HG03354 (cell line): ENCODE measurements around the gene THEM4.
"Not testable (repeated sequence)": the region's sequence is repeated elsewhere in the genome, so short reads cannot be mapped to it uniquely, and the experiment has no call there.

Experiments
- ATAC-seq: cut with Tn5 transposase; IDR thresholded peaks from one replicate; pipeline ENCODE4 v1.9.1; 2021; ENCODE audit warnings: mild to moderate bottlenecking; ENCODE audit not compliant: unreplicated experiment, poor library complexity, severe bottlenecking

THEM4 gene

DNA sequence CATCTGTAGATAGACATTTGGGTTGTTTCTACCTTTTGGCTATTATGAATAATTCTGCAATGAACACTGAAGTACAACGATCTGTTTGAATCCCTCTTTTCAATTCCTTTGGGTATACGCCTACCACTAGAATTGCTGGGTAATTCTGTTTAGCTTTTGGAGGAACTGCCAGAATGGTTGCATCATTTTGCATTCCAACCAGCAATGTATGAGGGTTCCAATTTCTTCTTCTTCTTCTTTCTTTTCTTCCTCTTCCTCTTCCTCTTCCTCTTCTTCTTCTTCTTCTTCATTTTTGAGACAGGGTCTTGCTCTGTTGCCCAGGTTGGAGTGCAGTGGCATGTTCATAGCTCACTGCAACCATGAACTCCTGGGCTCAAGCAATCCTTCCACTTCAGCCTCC, 42.0 kb downstream of the THEM4 start:
- ATAC-seq = no peak

DNA sequence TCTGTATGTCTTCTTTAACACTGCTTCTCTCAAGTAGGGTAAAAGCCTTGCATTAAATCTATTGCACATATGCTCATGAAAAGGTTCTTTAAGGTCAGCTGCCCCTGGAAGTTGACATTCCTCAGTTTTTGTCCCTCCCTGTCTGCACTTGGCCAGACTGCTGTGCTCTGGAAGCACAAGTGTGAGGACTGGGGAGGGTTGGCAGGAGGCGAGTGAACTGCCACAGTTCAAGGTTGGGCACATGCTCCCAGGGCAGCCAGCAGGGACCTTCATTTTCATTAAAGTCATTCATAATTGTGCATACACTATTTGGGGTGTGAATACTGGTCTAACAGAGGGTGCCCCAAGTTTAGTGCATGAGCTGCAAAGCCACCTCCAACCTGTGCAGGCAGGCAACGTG, 44.9 kb downstream of the THEM4 start:
- ATAC-seq = no peak

DNA sequence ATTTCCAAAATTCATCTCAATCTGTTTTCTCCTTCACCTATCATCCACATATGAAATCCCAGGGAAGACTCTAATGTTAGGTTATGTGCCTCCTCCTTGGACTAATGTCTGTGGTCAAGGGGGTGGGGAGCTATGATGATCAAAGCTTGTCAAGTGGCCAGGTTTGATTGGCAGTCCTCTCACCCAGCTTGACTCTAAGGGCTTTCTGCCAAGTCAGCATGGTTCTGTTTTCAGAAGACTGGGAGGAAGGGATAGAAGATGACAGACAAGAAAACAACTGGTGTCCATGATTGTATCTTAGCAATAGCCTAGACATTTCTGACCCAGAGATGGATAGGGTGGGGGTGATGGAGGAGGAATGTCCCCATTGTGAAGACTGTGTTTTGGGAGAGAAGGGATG, 46.7 kb downstream of the THEM4 start:
- ATAC-seq = no peak

DNA sequence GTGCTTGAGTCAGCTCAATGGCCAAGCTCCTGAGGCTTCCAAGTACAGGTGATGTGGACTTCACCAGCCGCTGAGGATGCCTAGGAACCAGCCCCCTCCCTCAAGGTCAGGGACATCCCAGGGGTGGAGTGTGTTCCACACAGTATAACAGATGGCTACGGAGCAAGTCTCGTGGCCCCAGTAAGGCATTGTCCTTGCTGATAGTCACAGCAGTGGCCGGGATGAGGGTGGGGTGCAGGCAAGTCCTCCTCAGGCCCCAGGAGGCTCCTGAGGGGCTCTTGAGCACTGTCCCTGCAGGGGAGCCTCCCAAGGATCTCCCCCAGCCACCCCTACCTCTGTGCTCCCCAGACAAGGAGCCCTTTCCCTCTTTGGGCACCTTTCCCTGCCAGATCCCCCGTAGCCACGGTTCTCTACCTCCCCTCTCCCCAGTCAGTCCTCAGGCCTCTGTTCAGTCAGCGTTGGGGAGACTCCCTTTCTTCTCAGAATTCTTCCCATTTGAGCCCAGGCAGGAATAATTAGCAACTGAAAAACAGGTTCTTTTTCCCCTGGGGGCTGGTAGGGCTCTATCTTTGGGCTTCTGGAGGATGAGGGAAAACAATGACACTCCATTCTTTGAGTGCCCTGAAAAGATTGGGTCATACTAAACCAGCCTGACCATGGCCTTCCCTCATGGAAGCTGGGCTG, 48.7 kb downstream of the THEM4 start:
- ATAC-seq = no peak

DNA sequence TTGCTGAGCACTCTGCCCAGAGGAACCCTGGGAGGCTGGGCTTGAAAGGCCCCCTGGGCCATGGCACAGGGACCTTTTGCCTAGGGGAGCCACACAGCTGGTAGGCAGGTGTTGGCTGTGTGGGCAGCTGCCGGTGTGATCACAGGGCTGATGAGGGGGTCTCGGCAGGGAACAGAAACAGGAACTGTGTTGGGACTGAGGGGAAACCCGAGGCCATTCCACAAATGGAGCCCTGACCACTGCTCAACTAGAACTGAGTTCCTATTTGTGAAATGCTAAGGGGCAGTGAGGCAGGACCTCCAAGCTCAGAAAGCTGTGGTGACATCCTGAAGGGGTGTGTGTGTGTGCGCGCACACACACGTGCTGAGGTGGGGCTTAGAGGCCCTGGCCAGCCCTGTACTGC, 49.4 kb downstream of the THEM4 start:
- ATAC-seq = no peak

DNA sequence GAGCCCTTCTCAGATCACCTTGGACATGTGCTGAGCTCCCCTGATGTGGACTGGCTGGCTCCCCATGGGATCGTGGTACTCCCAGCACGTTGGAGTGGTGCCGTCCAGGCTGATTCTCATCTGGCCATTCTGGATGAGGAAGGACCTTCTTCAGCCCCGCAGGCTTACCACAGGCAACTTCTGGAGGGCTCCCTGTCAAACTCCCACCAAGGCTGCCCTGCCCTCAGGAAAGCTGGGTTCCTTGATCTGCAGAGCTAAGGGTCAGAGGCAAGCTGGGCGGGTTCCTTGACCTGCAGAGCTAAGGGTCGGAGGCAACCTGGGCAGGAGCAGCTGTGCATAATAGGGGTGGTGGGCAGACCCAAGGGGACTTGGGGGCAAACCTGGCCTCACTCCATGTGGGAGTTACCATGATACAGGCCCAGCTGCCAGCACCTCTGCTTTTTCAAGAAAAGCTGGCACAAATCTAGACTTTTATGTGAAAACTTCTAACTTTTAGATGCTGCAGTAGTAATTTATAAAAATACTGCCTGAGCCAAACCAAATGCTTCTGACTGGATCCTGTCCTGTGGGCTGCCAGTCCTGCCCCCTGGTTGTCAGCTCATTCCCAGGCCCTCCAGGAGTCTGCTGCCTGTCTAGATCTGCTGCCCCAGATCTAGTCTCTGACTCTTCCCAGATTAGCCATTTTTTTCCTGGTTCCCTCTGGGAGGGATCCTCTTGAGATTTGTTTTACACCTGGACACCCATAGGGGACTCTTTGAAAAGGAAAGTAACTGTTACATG, 50.2 kb downstream of the THEM4 start:
- no peak for ATAC-seq

DNA sequence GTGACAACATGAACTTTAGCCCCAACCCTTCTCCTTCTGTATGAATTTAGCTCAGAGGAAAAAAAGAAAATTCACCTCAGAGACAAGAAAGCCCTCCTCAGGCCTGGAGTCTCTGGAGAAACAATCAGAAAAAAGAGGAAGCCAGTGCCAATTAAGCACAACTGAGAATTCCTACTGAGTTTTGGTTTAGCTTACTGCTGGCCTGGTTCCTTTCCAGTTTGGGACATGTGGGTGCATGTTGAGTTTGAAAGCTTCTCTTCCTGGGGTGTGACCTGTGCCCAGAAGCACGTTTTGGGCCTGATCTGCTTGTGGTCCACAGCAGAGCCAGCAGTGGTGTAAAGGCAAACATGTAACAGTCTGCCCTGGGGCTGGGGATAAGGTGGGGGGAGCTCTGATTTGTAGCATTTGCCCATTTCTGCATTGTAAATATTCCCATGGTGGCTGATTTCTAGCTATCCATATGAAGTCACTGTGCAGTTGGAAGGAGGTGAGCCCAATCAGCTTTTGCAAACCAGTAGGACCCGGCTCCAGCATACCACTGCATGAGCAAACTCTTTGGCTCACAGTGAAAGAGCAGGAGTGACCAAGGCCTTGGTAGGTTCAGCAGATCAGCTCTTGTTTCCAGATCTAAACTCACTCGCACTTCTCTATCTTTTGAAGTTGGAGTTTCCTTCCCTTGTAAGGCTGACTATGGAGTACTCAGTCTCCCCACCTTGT, 51.1 kb downstream of the THEM4 start:
- ATAC-seq = no peak

DNA sequence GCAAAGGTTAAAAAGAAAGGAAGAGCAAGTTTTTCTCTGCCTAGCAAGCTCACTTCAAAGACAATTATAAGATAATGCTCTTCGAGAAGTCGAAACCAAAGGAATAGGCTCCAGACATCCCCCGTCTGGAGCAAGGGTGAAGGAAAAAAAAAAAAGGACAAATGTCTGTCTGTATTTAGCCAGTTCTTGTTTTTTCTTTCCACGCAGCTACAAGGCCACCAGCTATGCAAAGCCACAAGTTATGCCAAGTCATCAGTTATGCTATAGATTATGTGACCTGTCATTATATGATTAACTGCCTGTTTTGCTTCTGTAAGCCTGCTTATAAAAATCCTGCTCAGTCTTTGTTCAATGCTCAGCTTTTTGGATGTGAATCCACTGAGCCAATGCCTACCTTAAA, 53.4 kb downstream of the THEM4 start:
- ATAC-seq = no peak

DNA sequence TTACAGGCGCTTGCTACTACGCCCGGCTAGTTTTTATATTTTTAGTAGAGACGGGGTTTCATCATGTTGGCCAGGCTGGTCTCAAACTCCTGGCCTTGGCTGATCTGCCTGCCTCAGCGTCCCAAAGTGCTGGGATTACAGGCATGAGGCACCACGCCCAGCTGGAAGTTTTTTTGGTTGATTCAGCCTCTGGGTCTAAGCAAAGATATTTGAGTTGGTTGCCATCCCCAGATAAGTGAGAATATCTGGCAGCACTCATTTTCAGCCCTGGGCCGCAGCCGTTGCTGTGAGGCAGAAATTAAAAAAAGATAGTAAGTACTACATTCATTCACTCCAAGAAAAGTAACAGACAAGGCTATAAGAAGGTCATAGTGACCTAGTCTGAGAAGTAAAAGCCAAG, 53.8 kb downstream of the THEM4 start:
- ATAC-seq = not testable (repeated sequence)

DNA sequence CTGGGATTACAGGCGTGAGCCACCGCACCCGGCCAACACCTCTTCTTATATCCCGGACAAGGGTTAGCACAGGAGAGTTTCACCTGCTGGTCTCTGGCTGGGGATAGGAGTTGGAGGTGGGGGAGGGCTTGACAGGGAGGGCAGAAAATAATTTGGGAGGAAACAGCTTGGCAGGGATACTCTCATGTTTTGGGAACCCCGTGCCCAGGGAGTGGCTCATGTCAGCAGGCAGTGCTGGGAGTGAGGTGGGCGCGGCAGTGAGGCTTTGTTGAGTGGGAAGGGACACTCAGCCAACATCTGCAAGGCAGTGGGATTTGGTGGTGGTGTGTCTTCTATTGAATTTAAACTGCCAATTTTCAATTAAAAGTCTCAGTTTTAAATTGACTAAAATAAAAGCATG, 54.7 kb downstream of the THEM4 start:
- no peak for ATAC-seq

DNA sequence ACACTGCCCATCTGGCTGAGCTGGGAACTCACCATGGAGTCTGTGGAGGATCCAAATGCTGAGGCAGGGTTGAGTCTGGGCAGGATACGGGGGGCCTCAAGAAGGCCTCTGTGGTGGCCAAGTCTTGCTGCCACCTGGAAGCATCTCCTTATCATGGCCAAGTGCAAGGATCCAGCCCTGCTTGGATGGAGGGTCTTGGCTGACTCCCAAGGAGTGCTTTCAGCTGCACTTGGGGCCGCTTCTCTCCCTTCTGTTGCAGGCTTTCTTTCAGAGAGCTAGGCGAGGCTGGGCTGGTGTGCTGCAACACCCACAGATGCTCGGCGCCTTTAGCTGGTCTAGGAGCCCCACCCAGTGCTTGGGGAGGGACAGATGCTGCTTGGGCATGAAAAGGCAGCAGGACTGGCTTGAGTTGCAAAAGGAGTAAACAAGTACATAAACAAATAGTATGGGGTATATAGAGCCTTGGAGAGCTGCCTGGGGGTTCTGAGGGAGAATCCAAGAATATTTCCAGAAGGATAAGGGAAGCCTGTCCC, 55.8 kb downstream of the THEM4 start, which contains the start of gene THEM5:
TSS of gene THEM5 (minus strand) at position 302 of the 533 bp plus-strand sequence. CDS start at position 155, 147 bp downstream.
- no peak for ATAC-seq

DNA sequence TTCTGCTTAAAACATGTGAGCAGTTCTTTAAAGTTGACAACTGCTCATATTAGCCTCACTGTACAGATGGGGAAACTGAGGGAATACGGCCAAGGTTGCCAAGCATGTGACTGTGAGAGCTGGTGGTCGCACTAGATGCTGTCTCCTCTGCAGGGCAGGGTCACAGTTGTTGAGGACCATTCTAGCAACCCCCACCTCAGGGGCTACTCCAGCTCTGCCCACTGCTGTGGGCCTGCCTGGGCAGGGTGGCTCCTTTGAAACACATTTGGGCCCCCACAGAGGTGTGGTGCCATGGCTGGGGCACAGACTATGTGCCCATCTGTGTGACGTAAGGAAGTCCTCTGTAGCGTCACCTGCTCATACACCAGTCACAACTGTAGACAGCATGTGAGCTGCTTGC, 56.6 kb downstream of the THEM4 start:
- ATAC-seq = no peak

DNA sequence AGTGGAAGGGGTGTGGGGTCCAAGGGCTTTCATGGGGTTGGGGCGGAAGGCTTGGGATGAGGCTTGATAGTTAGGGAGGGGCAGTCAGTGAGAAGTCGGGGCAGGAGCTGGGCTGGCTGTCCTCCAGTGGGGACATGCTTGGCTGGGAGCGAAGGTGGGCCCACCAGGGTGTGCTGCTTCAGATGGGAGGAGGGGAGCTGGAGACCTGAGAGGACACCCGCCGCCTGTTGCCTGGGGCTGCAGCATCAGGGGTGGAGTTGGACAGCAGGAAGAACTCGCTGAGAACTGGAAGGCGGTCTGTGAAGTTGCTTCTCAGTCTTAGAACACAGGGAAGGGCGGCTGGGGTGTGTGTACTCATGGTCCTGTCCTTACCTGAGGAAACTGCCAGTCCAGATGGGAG, 57.4 kb downstream of the THEM4 start:
- no peak for ATAC-seq

DNA sequence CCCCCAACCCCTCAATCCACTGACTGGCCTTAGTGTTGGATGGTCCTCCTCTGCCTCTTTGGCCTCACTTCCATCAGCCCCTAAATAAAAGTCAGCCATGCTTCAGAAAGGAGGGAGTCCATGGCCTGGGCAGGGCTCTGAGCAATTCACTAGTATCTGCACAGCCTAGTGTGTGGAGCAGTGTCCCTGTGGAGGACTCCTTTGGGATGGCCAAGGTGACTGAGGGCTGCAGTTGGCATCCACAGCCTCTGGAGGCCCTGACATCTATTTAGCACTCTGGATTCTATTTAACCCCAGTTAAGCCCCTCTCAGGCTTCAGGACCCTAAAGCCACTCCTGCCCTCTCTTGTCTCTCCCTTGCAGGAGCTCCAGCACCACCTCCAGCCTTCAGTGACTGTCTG, 59.4 kb downstream of the THEM4 start:
- no peak for ATAC-seq

DNA sequence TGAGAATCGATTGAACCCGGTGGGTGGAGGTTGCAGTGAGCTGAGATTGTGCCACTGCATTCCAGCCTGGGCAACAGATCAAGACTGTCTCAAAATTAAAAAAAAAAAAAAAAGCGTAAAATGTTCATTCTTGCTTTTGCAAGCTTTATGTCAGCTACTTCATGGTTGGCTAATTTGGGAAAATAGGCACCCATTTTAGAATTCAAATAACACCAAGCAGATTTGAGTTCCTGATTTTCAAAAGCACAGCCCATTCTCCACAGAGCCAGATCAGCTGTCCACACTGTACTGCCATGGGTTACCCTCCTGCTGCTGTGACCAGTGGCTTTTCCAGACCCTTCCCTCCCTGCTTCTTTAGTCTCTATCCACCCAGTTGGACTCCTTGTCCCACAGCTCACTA, 60.2 kb downstream of the THEM4 start:
- no peak for ATAC-seq

DNA sequence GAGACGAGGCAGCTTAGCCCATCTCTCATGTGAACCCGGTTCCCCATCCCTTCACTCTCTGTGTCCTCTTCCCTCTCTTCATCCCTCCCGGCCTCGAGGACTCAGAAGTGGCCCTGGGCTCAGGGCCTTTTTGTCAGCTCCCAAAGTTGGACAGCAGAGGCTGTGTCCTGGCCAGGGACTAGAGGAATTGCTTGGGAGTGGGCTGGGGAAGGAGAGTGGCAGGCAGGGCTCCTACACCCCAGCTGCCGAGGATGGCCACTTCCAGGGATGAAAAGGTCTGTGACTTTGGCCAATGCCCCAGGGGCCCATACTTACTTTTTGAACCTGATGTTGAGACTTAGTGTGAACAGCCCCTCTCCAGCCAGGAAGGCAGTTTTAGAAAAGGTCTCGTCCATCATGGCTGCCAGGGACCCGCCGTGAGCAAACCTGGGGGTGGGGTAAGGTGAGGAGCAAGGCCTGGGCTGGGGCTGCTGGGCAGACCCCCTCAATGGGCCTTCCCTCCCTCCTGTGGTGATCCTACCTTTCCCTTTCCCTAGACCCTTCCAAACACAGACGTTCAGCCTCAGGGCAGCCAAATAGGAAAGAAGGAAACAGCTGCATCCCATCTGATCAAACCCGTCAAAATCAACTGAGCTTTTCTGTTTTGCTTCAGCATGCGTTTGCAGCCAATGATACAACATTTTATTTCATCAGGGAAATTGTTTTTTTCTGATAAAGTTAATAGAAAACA, 61.3 kb downstream of the THEM4 start:
- ATAC-seq = no peak

DNA sequence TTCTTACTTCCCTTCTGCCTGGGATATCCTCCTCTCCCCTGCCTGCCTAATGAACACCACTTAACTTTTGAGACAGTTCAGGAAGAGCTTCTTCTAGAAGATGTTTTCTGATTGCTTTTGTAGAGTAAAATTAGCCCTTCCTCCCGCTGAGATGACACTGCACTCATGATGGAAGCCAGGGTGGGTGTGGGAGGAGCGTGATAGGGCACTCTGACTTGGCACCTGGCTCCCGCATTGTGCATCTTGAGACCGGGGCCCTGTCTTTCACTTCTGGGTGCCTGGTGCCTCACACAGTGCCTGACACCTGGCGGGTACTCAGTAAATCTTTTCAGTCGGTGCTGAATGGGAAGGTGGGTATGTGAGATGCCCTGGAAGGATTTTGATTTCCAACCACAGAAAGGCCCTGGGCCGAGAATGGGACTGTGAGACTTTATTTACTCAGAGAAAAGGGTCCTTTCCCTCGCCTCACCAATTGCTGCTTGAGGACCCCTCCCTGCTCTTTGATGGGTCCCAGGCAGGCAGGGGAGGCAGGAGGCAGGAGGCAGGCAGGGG, 62.5 kb downstream of the THEM4 start:
- ATAC-seq = no peak

DNA sequence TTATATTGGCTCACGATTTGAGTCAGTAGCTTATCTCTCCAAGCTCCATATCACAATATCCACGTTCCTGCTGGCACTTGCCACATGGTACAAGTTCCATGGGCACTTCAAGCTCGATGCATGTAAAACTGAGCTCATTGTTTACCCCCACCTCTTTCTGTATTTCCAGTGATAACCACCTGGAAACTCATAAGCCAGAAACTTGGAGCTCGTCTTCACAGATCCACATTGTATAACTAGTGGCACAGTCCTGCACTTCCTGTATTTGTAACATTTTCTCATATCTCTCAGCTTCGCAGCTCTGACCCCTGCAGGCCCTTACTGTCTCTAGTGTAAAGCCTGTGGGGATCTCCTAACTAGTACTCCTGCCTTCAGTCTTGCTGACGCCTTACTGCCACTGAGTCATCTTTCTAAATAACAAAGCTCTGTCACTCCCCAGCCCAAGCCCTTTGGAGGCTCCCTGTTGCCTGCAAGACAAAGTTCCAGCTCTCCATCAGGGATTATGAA, 63.2 kb downstream of the THEM4 start:
- no peak for ATAC-seq

DNA sequence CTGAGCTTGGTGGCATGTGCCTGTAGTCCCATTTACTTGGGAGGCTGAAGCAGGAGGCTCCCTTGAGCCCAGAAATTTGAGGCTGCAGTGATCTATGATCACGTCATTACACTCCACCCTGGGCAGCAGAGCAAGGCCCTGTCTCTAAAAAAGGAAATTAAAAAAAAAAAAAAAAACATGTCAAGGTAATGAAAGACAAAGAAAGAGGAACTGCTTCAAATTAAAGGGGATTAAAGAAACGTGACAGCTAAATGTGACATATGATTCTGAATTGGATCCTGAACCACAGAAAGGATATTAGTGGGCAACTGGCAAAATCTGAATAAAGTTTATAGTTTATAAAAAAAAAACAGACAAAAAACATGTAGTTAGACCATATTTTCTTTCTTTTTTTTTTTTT, 65.9 kb downstream of the THEM4 start:
- no peak for ATAC-seq
